PC-9 (cell line): ENCODE results near the gene PURB. TPM values are rescaled to one million over a fixed set of nuclear protein-coding genes. Genes with fewer than 3 reads are reported as not detected.

Source experiments
- BruUV-seq: library from RNA; stranded (reverse); fragments of 400-500 nt; replicated peaks from 2 replicates; lab custom pipeline; 2021; lab: Mats Ljungman, UMichigan
- CTCF ChIA-PET: fragments of 300-600 bp; sonication (Branson Sonifier 250); formaldehyde crosslinking; loops from one replicate; lab custom pipeline; 2022; ENCODE audit warnings: antibody characterized with exemption; lab: Charles Lee
- POLR2A ChIA-PET: fragments of 300-600 bp; sonication (Branson Sonifier 250); formaldehyde crosslinking; loops from one replicate; lab custom pipeline; 2022; ENCODE audit warnings: antibody characterized with exemption; ENCODE audit not compliant: unreplicated experiment; lab: Charles Lee
- DNase-seq, 2 experiments: peaks; one replicate each; pipeline versions ENCODE4 v3.0.0 to v3.0.0-alpha.2; 2015 to 2022; ENCODE audit warnings: mixed read lengths in 1 of 2
- H2AFZ ChIP-seq: fragments of 200-600 bp; sonication (generic); 2 replicates; pipeline ENCODE4 v1.8.1; 2017; ENCODE audit warnings: antibody characterized with exemption
- H3F3A ChIP-seq: fragments of 200-600 bp; sonication (generic); 2 replicates; pipeline ENCODE4 v1.8.1; 2017; ENCODE audit warnings: antibody characterized with exemption, mild to moderate bottlenecking, low read depth; ENCODE audit not compliant: insufficient read depth
- H3K27ac ChIP-seq: fragments of 200-600 bp; sonication (generic); 2 replicates; pipeline ENCODE4 v1.6.1; 2016; ENCODE audit warnings: mixed run types
- H3K27me3 ChIP-seq: fragments of 200-600 bp; sonication (generic); 2 replicates; pipeline ENCODE4 v1.6.1; 2016; ENCODE audit warnings: low read depth, mixed run types; ENCODE audit not compliant: insufficient read depth
- H3K36me3 ChIP-seq: fragments of 200-600 bp; sonication (generic); 2 replicates; pipeline ENCODE4 v1.6.1; 2016; ENCODE audit warnings: low read depth, mixed run types
- H3K4me1 ChIP-seq: fragments of 200-600 bp; sonication (generic); replicated peaks from 2 replicates; pipeline ENCODE4 v1.6.1; 2016; ENCODE audit warnings: mixed run types; ENCODE audit not compliant: insufficient read depth
- H3K4me2 ChIP-seq: fragments of 200-600 bp; sonication (generic); 2 replicates; pipeline ENCODE4 v1.6.1; 2017; ENCODE audit warnings: mixed run types
- H3K4me3 ChIP-seq: fragments of 200-600 bp; sonication (generic); 2 replicates; pipeline ENCODE4 v1.6.1; 2016; ENCODE audit warnings: mixed run types
- H3K79me2 ChIP-seq: fragments of 200-600 bp; sonication (generic); 2 replicates; pipeline ENCODE4 v1.6.1; 2017; ENCODE audit warnings: low read depth, mixed run types
- H3K9me2 ChIP-seq: fragments of 200-600 bp; sonication (generic); 2 replicates; pipeline ENCODE4 v1.8.1; 2017; ENCODE audit warnings: mild to moderate bottlenecking; ENCODE audit not compliant: insufficient read depth
- H3K9me3 ChIP-seq: fragments of 200-600 bp; sonication (generic); 2 replicates; pipeline ENCODE4 v1.8.1; 2016; ENCODE audit warnings: low read depth; ENCODE audit not compliant: insufficient read depth
- H4K20me1 ChIP-seq: fragments of 200-600 bp; sonication (generic); 2 replicates; pipeline ENCODE4 v1.8.1; 2017; ENCODE audit not compliant: insufficient read depth
- CTCF ChIP-seq: fragments of 200-600 bp; sonication (generic); conservative IDR thresholded peaks from 2 replicates; pipeline ENCODE4 v1.6.1; 2017; ENCODE audit warnings: mixed run types, antibody characterized with exemption, mild to moderate bottlenecking, moderate library complexity
- EZH2 ChIP-seq: fragments of 200-600 bp; sonication (generic); IDR thresholded peaks from 2 replicates; pipeline ENCODE4 v1.8.0; 2017; ENCODE audit warnings: antibody characterized with exemption, low read depth
- intact Hi-C: fragments of 100-400 bp; cut with micrococcal nuclease; formaldehyde crosslinking; loops from one replicate; pipeline ENCODE4 v1.10.0; 2022; ENCODE audit not compliant: unreplicated experiment
- total RNA-seq: library from RNA; stranded (reverse); gene quantifications from 2 replicates; pipeline ENCODE4 v1.2.3, GENCODE V29; 2021

PURB gene
- total RNA-seq, 1 experiment from 2014 or later, result 38.2 TPM

- H3K27me3 ChIP-seq, result no peaks in the 10 kb centered on the region
- BruUV-seq, result no TSS peak
- CTCF ChIA-PET, result interaction anchor here (0.6 to 1.6 kb wide), 4 partner anchors 35 to 286 kb away, joined by 4 to 13 read pairs (median 9); partner anchors contain the start of gene PURB
- no peak overlapping the region for H3K4me3 ChIP-seq
- no peak overlapping the region for H2AFZ ChIP-seq
- peaks cover 26% of the 10 kb centered on the region for H3K4me1 ChIP-seq
- POLR2A ChIA-PET, result interaction anchor here (0.5 to 0.7 kb wide), 7 partner anchors 13 to 505 kb away, joined by 3 to 16 read pairs (median 9); no protein-coding TSS in a partner anchor
- no peaks in the 10 kb centered on the region for H3K36me3 ChIP-seq
- peaks cover 33% of the 10 kb centered on the region for H3K79me2 ChIP-seq
- H3K9me2 ChIP-seq, result no peaks in the 10 kb centered on the region
- no peaks in the 10 kb centered on the region for H3K9me3 ChIP-seq
- H3F3A ChIP-seq, result peaks cover 34% of the 10 kb centered on the region
- peaks cover 23% of the 10 kb centered on the region for H4K20me1 ChIP-seq
- peak in 1 of 2 experiments; percentile 33 for DNase-seq
- no peak for TF ChIP-seq CTCF
- TF ChIP-seq EZH2, result no peak
- no peak overlapping the region for H3K27ac ChIP-seq
- 0 out of 2 replicates have a peak overlapping the region, but pooled peaks have one; percentile 83 for H3K4me2 ChIP-seq
- intact Hi-C loops, result loop anchor here (2.0 to 10.0 kb wide), 9 partner anchors 73 to 415 kb away; partner anchors contain the start of genes CCM2, TBRG4 and ZMIZ2
These were observed 35.3 kb downstream of the PURB start for GRCh38 chr7:44849885-44850544.

GRCh38 chr7:44849259-44849884, 36.0 kb downstream of the PURB start:
- no peak for TF ChIP-seq CTCF
- no peak for TF ChIP-seq EZH2
- intact Hi-C loops, result loop anchor here (2.0 to 10.0 kb wide), 7 partner anchors 73 to 261 kb away; partner anchors contain the start of genes CCM2, TBRG4 and ZMIZ2
- BruUV-seq, result no TSS peak
- Histone ChIP-seq H4K20me1 (peaks cover 28% of the 10 kb centered on the region), H3K4me2 (peak overlapping the region; percentile 83), H3K4me3 (peak overlapping the region; percentile 67), H2AFZ (no peak overlapping the region), H3K27me3 (no peaks in the 10 kb centered on the region), H3K9me3 (no peaks in the 10 kb centered on the region), H3F3A (peaks cover 34% of the 10 kb centered on the region), H3K27ac (no peak overlapping the region), H3K9me2 (no peaks in the 10 kb centered on the region), H3K79me2 (peaks cover 40% of the 10 kb centered on the region), H3K4me1 (peaks cover 27% of the 10 kb centered on the region), H3K36me3 (no peaks in the 10 kb centered on the region)
- DNase-seq, result peak in 1 of 2 experiments; percentile 30
- ChIA-PET POLR2A (interaction anchor here (0.5 to 0.7 kb wide), 6 partner anchors 12 to 504 kb away, joined by 3 to 16 read pairs (median 9); no protein-coding TSS in a partner anchor), CTCF (interaction anchor here (0.6 to 1.6 kb wide), 3 partner anchors 36 to 287 kb away, joined by 4 to 13 read pairs (median 6); partner anchors contain the start of gene PURB)
